ENCODE results near the gene SKOR1. TPM values are rescaled to one million over a fixed set of nuclear protein-coding genes. Genes with fewer than 3 reads are reported as not detected.

SKOR1 gene
- total and polyA plus RNA-seq, 2 of the 4 experiments (the other 2 are of a cell fraction), result 0.03 TPM; not detected in 1

DNA sequence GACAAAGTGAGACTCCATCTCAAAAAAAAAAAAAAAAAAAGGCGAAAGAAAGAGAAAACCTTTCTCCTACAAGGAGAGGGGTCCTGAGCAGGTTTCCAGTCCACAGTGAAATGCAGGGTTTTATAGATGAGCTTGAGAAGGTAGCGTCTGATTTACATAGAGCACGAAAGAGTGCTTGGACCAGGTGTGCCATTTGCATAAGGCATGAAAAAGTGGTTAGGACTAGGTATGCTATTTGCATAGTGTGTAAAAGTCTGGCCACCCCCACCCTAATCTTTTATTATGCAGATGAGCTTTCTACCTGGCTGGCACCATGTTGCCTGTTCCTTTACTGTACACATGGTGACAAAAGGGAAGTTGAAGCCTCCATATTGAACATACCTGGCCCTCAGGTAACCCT is 28.1 kb downstream of the SKOR1 start:
- ATAC-seq (ENCODE audit: low read depth) (no peak), DNase-seq (no peak)
- no peak overlapping the region for H4K5ac ChIP-seq (ENCODE audit: low read depth, low read length)
- no peaks in the 10 kb centered on the region for H3K9me3 ChIP-seq (ENCODE audit: control insufficient read depth, insufficient read depth, low read length)
- no peak overlapping the region for H4K91ac ChIP-seq (ENCODE audit: insufficient read depth, low read depth, low read length)
- no peak overlapping the region for H2BK15ac ChIP-seq (ENCODE audit: low read depth, low read length)
- no peak overlapping the region for H3K27ac ChIP-seq (ENCODE audit: insufficient read depth, low read length)
- POLR2A ChIA-PET (ENCODE audit: unreplicated experiment), result no interaction called here
- H3K9me1 ChIP-seq (ENCODE audit: insufficient read depth, low read length), result no peaks in the 10 kb centered on the region
- H3K27me3 ChIP-seq (ENCODE audit: control insufficient read depth, insufficient read depth, low read length), result peaks cover 2% of the 10 kb centered on the region
- H3K9ac ChIP-seq (ENCODE audit: low read depth, low read length), result no peak overlapping the region
- BruUV-seq (replicated peaks), result no TSS peak
- H2BK20ac ChIP-seq (ENCODE audit: low read depth, low read length), result no peak overlapping the region
- H3K4me3 ChIP-seq (ENCODE audit: insufficient read depth, low read depth, low read length), result no peak overlapping the region
- H2BK5ac ChIP-seq (ENCODE audit: low read depth, low read length, poor library complexity, severe bottlenecking), result no peak overlapping the region
- CTCF ChIA-PET, result no interaction called here
- intact Hi-C loops (cut with micrococcal nuclease) (no loop called here), dilution Hi-C loops (cut with HindIII; ENCODE audit: low sequenced_read_pairs, unreplicated experiment) (no loop called here), in situ Hi-C loops (cut with MboI; ENCODE audit: low sequenced_read_pairs) (no loop called here)
- H3K4ac ChIP-seq (ENCODE audit: low read depth, low read length), result no peak overlapping the region
- TF ChIP-seq RFX5 (IDR thresholded peaks at IDR 0.05; ENCODE audit: low read depth, low read length), result no peak
- no peak overlapping the region for H3K18ac ChIP-seq (ENCODE audit: low read depth, low read length)
- H3K4me1 ChIP-seq (ENCODE audit: control insufficient read depth, insufficient read depth, low read length), result no peaks in the 10 kb centered on the region
- H3K23ac ChIP-seq (ENCODE audit: low read depth, low read length), result no peak overlapping the region
- no peak overlapping the region for H3K14ac ChIP-seq (replicated peaks; ENCODE audit: low read depth, low read length)
- no peak overlapping the region for H2AK9ac ChIP-seq (replicated peaks; ENCODE audit: low read depth, low read length, poor library complexity)
- no peak overlapping the region for H4K8ac ChIP-seq (ENCODE audit: low read depth in 2 of 2, low read length in 2 of 2)
- no peak overlapping the region for H3K56ac ChIP-seq (ENCODE audit: extremely low read depth, insufficient read depth, low read length)
- H2AFZ ChIP-seq (replicated peaks; ENCODE audit: low read length, poor library complexity), result no peak overlapping the region
- no peak overlapping the region for H2BK120ac ChIP-seq (ENCODE audit: low read depth, low read length)
- no peak overlapping the region for H3K4me2 ChIP-seq (ENCODE audit: low read depth, low read length)
- no peaks in the 10 kb centered on the region for H3K79me1 ChIP-seq (ENCODE audit: low read depth in 1 of 2, low read length in 2 of 2)
- no CpG with 5 or more reads among the region's 3 CpGs for WGBS, 2 experiments (ENCODE audit: extremely low coverage in 2 of 2, insufficient read length in 1 of 2)
- H4K20me1 ChIP-seq (ENCODE audit: insufficient read depth, low read length), result no peaks in the 10 kb centered on the region
- no peak overlapping the region for H2AK5ac ChIP-seq (ENCODE audit: low read depth, low read length)
- H3K36me3 ChIP-seq (ENCODE audit: control insufficient read depth, insufficient read depth, low read length), result no peaks in the 10 kb centered on the region
